Measurements from ENCODE around the gene MARCHF7. TPM values are rescaled to one million over a fixed set of nuclear protein-coding genes. Genes with fewer than 3 reads are reported as not detected.

MARCHF7 gene
- total RNA-seq, 2 donors from 2014 or later: 68.9 to 86.1 TPM

DNA sequence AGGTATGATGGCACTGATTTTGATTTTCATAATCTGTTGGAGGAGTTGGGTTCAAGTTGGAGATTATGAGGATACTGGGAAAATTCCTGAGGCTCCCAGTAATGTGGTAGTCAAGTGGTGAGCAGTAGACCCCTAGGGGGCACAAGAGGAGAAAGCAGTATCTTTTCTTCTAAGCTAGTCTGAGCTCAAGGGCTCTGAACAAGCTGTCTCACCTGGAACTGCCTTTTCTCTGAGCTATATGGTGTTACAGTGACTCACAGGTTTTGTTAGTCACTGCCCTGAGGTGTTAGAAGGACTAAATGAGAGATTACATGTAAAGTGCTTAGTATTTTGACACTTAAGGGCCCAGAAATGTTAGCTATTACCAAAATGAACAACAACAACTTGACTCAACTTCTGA lies 43.5 kb downstream of the MARCHF7 start:
- intact Hi-C loops (cut with DNase I): no loop called here
- no peak for DNase-seq (ENCODE audit: low spot score)

DNA sequence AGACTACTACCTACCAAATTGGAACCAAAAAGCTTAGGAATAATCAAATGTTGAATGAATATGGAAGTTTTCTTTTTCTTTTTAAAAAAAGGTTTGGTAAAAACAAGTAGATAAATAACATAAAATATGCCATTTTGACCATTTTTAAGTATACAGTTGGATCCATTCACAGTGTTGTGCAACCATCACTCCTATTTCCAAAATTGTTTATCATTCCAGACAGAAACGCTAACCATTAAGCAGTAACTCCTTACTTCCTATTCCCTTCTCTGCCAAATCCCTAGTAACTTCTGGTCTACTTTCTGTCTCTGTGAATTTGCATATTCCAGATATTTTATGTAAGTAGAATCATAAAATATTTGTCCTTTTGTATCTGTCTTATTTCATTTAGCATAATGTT lies 45.9 kb downstream of the MARCHF7 start:
- no peak for DNase-seq (ENCODE audit: low spot score)
- intact Hi-C loops (cut with DNase I): no loop called here

DNA sequence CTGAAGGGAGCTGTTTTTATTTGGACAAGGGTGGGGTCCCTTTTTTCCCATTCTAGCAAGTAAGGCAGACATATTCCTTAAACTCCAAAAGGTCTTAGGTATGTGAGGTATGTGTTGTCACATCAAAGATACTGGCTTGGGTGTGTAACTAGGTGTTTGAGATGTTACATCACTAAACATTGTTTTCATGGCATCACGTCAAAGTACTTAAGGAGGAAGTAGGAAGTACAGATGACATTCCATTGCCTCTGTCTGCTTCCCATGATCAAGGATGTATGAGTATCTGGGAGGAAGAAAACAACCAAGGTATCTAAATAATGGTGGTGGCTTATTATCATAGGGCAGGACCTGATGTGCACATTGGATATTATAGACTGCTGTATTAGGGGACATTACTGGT lies 46.4 kb downstream of the MARCHF7 start:
- intact Hi-C loops (cut with DNase I): no loop called here

GRCh38 chr2:159759577-159759976 lies 47.3 kb downstream of the MARCHF7 start:
- intact Hi-C loops (cut with DNase I): no loop called here
- no peak for DNase-seq (ENCODE audit: low spot score)

More for the DNA sequence above, 46.4 kb downstream of the MARCHF7 start:
- no peak for DNase-seq (ENCODE audit: low spot score)

GRCh38 chr2:159760326-159760725 lies 48.0 kb downstream of the MARCHF7 start:
- intact Hi-C loops (cut with DNase I): no loop called here
- DNase-seq (ENCODE audit: low spot score): no peak

DNA sequence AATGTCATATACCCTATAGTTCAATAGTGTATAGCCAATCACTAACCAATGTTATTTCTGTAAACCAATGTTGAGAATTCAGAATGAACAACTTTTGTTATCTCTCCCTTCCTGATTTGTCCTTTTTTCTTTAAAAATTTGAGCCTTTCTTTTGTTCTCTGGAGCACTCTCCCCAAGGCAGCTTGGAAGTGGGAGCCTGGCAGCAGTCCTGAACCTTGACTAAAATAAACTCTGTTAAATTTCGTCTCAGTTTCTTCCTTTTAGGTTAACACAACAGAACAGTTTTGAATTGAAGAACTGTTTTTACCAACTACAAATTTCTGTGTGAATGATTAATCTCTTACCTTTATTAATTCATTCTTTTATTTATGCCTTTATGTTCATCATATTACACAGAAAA lies 49.8 kb downstream of the MARCHF7 start:
- no peak for DNase-seq (ENCODE audit: low spot score)
- intact Hi-C loops (cut with DNase I): no loop called here

Other genes with a start within 250 kb of the MARCHF7 start
- 10 to 100 TPM; 63.2 to 66.7 TPM for gene BAZ2B, start 96.0 kb upstream of the MARCHF7 start, total RNA-seq
- gene CD302, start 85.7 kb downstream of the MARCHF7 start, total RNA-seq: 10 to 100 TPM; 52.4 to 65.2 TPM
- gene LY75, start 192.2 kb downstream of the MARCHF7 start, total RNA-seq: 1 to 10 TPM; 2.8 to 4.3 TPM